ENCODE measurements around the gene ARHGAP32. TPM values are rescaled to one million over a fixed set of nuclear protein-coding genes. Genes with fewer than 3 reads are reported as not detected.
A peak's percentile ranks its signal among the peaks of the same experiment; 100 is the strongest.

The ARHGAP32 gene
- total and polyA plus RNA-seq, 9 donors = 5.9 to 34.8 (median 28.4) TPM

DNA sequence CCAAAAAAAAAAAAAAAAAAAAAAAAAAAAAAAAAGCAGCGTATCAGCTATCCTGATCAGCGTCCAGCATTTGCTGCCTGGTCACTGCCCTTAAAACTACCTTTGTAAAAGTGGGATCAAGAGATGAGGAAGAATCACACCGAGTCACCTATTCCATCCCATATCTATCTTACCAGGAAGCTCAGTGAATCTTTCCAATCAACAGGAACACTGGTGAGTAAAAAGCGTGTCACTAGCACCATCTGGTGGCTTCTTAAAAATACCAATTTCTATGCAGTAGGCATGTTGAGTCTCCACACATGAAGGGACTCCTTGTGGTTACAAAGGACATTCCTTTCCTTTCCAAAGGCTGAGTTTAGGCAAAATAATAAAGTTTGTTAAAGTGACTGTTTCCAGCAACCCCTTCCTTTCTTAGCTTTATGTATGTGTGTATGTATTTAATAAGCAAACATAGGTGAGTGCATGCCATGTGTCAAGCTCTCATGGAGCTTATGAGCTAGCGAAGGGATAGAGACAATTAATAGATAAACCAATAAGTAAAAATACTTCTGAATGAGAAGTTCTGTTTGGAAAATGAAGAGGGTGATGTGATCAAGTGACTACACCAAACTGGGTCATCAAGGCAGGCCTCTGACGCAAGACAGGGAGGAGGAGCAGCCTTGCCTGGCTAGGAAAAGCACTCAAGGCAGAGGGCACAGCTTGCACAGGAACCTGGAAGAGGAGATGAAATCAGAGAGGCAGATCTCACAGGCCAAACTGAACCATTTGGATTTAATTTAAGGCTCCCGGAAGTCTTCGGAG is 235.5 kb downstream of the ARHGAP32 start:
- Histone ChIP-seq H3K4me3 (no peak overlapping the region), H3K4me1 (ENCODE audit: insufficient read depth) (no peaks in the 10 kb centered on the region), H3K9me3 (no peaks in the 10 kb centered on the region), H3K27ac (no peak overlapping the region), H3K27me3 (no peaks in the 10 kb centered on the region), H3K36me3 (no peaks in the 10 kb centered on the region)
- intact Hi-C loops (cut with DNase I) = loop anchor here (2.0 to 10.0 kb wide), 4 partner anchors 69 to 332 kb away; no protein-coding TSS in a partner anchor
- peak in 1 of 5 donors; percentile 29 for DNase-seq
- 46 to 49% (median 49%) methylated on average over 8 of the region's 8 CpGs for WGBS, 3 donors
- peak; percentile 39 to 74 (median 64) for TF ChIP-seq CTCF (IDR thresholded peaks at IDR 0.05)
- TF ChIP-seq POLR2A (IDR thresholded peaks at IDR 0.05) = no peak

DNA sequence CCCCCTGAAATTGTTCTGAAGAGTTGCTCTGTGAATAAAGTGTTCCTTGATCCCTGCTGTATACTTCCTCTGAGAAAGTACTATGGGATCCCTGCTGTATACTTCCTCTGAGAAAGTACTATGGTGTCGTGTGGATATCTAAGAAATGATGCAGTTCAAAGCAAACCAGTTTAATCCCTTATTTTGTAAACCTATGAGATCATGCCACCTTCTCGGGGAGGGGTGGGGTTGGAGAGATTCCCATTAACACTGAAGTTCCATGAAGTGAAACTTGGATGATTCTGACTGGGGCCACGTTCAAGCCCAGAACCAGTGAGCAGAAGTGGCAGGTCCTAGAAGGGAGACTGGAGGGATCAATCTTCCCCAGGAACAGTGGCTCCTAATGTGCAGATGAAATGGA is 236.5 kb downstream of the ARHGAP32 start:
- WGBS, 3 donors = 26 to 45% (median 37%) methylated on average over 3 of the region's 3 CpGs
- Histone ChIP-seq H3K27me3 (no peaks in the 10 kb centered on the region), H3K27ac (no peak overlapping the region), H3K36me3 (no peaks in the 10 kb centered on the region), H3K4me3 (no peak overlapping the region), H3K9me3 (no peaks in the 10 kb centered on the region), H3K4me1 (ENCODE audit: insufficient read depth) (no peaks in the 10 kb centered on the region)
- no peak for TF ChIP-seq EP300 (IDR thresholded peaks at IDR 0.05)
- no peak for TF ChIP-seq CTCF (IDR thresholded peaks at IDR 0.05)
- no peak for TF ChIP-seq POLR2A (IDR thresholded peaks at IDR 0.05)
- no peak for DNase-seq
- intact Hi-C loops (cut with DNase I) = loop anchor here (2.0 to 10.0 kb wide), 4 partner anchors 68 to 331 kb away; no protein-coding TSS in a partner anchor

DNA sequence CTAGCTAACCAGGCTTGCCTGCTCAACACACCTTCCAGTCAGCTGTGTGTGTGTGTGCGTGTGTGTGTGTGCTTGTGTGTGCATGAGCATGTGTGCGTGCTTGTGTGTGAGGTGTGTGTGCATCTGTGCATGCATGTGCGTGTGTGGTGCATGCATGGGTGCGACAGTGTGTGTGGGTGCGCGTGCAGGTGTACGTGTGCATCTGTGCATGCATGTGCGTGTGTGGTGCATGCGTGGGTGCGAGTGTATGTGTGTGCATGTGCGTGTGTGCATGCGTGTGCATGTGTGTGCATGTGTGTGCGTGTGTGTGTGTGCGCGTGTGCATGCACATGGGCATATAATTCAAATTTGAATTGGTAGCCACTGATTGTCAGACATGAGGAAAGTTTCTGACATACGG is 239.0 kb downstream of the ARHGAP32 start:
- Histone ChIP-seq H3K36me3 (no peaks in the 10 kb centered on the region), H3K9me3 (no peaks in the 10 kb centered on the region), H3K27ac (no peak overlapping the region), H3K27me3 (no peaks in the 10 kb centered on the region), H3K4me1 (ENCODE audit: insufficient read depth) (no peaks in the 10 kb centered on the region), H3K4me3 (no peak overlapping the region)
- TF ChIP-seq POLR2A (IDR thresholded peaks at IDR 0.05) = no peak
- no peak for TF ChIP-seq EP300 (IDR thresholded peaks at IDR 0.05)
- TF ChIP-seq CTCF (IDR thresholded peaks at IDR 0.05) = no peak
- no peak for DNase-seq
- intact Hi-C loops (cut with DNase I) = loop anchor here in 1 of 4 donors (10.0 kb wide), 1 partner anchor 328 kb away; no protein-coding TSS in a partner anchor
- 89 to 94% (median 90%) methylated on average over 16 of the region's 16 CpGs for WGBS, 3 donors

- Histone ChIP-seq H3K36me3 (no peaks in the 10 kb centered on the region), H3K27ac (no peak overlapping the region), H3K27me3 (no peaks in the 10 kb centered on the region), H3K4me1 (ENCODE audit: insufficient read depth) (no peaks in the 10 kb centered on the region), H3K9me3 (no peaks in the 10 kb centered on the region), H3K4me3 (no peak overlapping the region)
- intact Hi-C loops (cut with DNase I) = loop anchor here in 1 of 4 donors (10.0 kb wide), 1 partner anchor 325 kb away; no protein-coding TSS in a partner anchor
- 47 to 53% (median 48%) methylated on average over 13 of the region's 13 CpGs for WGBS, 3 donors
- TF ChIP-seq EP300 (IDR thresholded peaks at IDR 0.05) = no peak
- TF ChIP-seq POLR2A (IDR thresholded peaks at IDR 0.05) = no peak
- TF ChIP-seq CTCF (IDR thresholded peaks at IDR 0.05) = no peak
- no peak for DNase-seq
Observed at GRCh38 chr11:128949791-128950454, 242.2 kb downstream of the ARHGAP32 start.
